Measurements from ENCODE around the gene B3GALT2. TPM values are rescaled to one million over a fixed set of nuclear protein-coding genes. Genes with fewer than 3 reads are reported as not detected.
A peak's percentile ranks its signal among the peaks of the same experiment; 100 is the strongest.

Gene B3GALT2
- total and polyA plus RNA-seq, 2 donors (not counting 3 experiments of a cell fraction or from before 2014, with no cell fraction given), result not detected

DNA sequence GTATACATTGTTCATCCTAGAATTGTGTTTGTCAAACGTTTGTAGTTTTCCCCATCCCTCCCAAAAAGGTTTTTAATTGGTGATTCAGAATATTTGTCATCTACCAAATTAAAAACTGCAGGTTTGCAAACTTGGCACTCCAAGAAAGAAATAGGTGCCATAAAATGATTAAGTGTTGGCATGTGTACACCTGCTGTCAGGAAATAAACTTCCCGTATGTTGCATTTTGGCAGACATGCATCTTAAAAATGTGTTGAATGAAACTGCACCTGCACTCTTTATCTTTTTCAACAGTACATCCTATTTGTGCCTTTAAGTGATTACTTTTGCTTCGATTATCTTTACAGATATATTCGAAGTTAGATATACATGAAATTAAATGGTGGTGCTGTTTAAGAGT is 7.3 kb downstream of the B3GALT2 start:
- CTCF ChIA-PET, result interaction anchor here (1.6 kb wide), 1 partner anchor 11 kb away, joined by 4 read pairs; no protein-coding TSS in a partner anchor
- peaks cover 36% of the 10 kb centered on the region for H3K79me2 ChIP-seq (ENCODE audit: control insufficient read depth, insufficient read depth, low read length)
- no TSS peak for BruUV-seq (replicated peaks)
- no peaks in the 10 kb centered on the region for H3K9me1 ChIP-seq (replicated peaks; ENCODE audit: control insufficient read depth, extremely low read depth, insufficient read depth, low read length)
- peak; percentile 17 for DNase-seq (ENCODE audit: low read depth, low spot score)
- peaks cover 13% of the 10 kb centered on the region for H4K20me1 ChIP-seq (replicated peaks; ENCODE audit: control insufficient read depth, extremely low read depth, insufficient read depth, low read length)
- H3K27ac ChIP-seq (ENCODE audit: insufficient read depth, low read depth, low read length), result no peak overlapping the region
- intact Hi-C loops (cut with micrococcal nuclease), result no loop called here
- TF ChIP-seq JUN (IDR thresholded peaks at IDR 0.05; ENCODE audit: borderline replicate concordance, insufficient read depth, insufficient read length, low read depth) (no peak), EZH2 (IDR thresholded peaks at IDR 0.05; ENCODE audit: borderline replicate concordance, low read depth, low read length, severe bottlenecking) (no peak)
- TF ChIP-seq, protein P1, sequence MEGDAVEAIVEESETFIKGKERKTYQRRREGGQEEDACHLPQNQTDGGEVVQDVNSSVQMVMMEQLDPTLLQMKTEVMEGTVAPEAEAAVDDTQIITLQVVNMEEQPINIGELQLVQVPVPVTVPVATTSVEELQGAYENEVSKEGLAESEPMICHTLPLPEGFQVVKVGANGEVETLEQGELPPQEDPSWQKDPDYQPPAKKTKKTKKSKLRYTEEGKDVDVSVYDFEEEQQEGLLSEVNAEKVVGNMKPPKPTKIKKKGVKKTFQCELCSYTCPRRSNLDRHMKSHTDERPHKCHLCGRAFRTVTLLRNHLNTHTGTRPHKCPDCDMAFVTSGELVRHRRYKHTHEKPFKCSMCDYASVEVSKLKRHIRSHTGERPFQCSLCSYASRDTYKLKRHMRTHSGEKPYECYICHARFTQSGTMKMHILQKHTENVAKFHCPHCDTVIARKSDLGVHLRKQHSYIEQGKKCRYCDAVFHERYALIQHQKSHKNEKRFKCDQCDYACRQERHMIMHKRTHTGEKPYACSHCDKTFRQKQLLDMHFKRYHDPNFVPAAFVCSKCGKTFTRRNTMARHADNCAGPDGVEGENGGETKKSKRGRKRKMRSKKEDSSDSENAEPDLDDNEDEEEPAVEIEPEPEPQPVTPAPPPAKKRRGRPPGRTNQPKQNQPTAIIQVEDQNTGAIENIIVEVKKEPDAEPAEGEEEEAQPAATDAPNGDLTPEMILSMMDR (IDR thresholded peaks at IDR 0.05; ENCODE audit: extremely low read depth in 1 of 2, insufficient read depth in 1 of 2, low read depth in 1 of 2, low read length in 2 of 2), result no peak
- no peaks in the 10 kb centered on the region for H3K9me3 ChIP-seq (replicated peaks; ENCODE audit: control insufficient read depth, insufficient read depth, low read length)
- no peaks in the 10 kb centered on the region for H3K36me3 ChIP-seq (ENCODE audit: control insufficient read depth in 2 of 2, extremely low read depth in 1 of 2, insufficient read depth in 2 of 2, low read length in 2 of 2)
- no peak for FAIRE-seq
- no peak overlapping the region for H2AFZ ChIP-seq (ENCODE audit: low read depth, low read length)
- H3K4me1 ChIP-seq (ENCODE audit: control insufficient read depth, extremely low read depth, insufficient read depth, low read length), result no peaks in the 10 kb centered on the region
- H3K27me3 ChIP-seq (ENCODE audit: control insufficient read depth in 2 of 2, insufficient read depth in 2 of 2, low read length in 2 of 2), result no peaks in the 10 kb centered on the region
- POLR2A ChIA-PET, result no interaction called here
- H3K9ac ChIP-seq (replicated peaks; ENCODE audit: extremely low read depth, insufficient read depth, low read length), result no peak overlapping the region
- H3K4me3 ChIP-seq (replicated peaks in 1 of 3; ENCODE audit: insufficient read depth in 1 of 3, low read depth in 1 of 3, low read length in 3 of 3), result no peak overlapping the region
- no peak overlapping the region for H3K4me2 ChIP-seq (ENCODE audit: insufficient read depth, low read length)
- dilution Hi-C loops (cut with MboI; ENCODE audit: extremely low pct_ligation_motif_present, low sequenced_read_pairs), result no loop called here

DNA sequence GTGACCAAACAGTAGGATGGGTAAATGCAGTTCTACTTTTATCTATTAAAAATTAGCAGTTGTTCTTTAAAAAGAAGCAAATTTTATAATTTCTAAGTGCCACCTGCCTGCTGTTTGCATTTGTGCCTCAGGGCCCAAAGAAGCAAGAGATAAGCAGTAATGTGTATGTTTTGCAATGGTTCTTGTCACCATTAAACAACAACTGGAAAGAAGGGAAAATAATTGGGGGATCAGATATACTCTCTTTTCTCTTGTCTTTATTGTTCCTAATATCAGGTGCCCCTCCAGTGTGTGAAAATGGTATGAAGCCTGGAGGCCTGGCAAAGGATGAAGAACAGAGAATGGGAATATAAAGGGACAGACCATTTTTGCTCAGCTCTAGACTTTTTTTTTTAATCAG is 9.6 kb downstream of the B3GALT2 start:
- TF ChIP-seq, protein P1 (IDR thresholded peaks at IDR 0.05; ENCODE audit: extremely low read depth in 1 of 2, insufficient read depth in 1 of 2, low read depth in 1 of 2, low read length in 2 of 2), result no peak
- no peak for TF ChIP-seq MYC (IDR thresholded peaks at IDR 0.05; ENCODE audit: low read depth, low read length)
- TF ChIP-seq POLR2AphosphoS5 (IDR thresholded peaks at IDR 0.05; ENCODE audit: insufficient read depth, low read depth, low read length), result no peak
- no peak for TF ChIP-seq FOS (IDR thresholded peaks at IDR 0.05; ENCODE audit: borderline replicate concordance, insufficient read depth, low read length)
- no peak for TF ChIP-seq EZH2 (IDR thresholded peaks at IDR 0.05; ENCODE audit: borderline replicate concordance, low read depth, low read length, severe bottlenecking)
- no peak for TF ChIP-seq JUN (IDR thresholded peaks at IDR 0.05; ENCODE audit: borderline replicate concordance, insufficient read depth, insufficient read length, low read depth)
- TF ChIP-seq MAX (IDR thresholded peaks at IDR 0.05; ENCODE audit: insufficient read depth, insufficient read length), result no peak
- TF ChIP-seq GATA2 (IDR thresholded peaks at IDR 0.05; ENCODE audit: insufficient read depth, insufficient read length, low read depth, low read length), result no peak
- no peak for TF ChIP-seq POLR2A (IDR thresholded peaks at IDR 0.05; ENCODE audit: low read depth, low read length)
- no peaks in the 10 kb centered on the region for H3K36me3 ChIP-seq (ENCODE audit: control insufficient read depth in 2 of 2, extremely low read depth in 1 of 2, insufficient read depth in 2 of 2, low read length in 2 of 2)
- H3K9me1 ChIP-seq (replicated peaks; ENCODE audit: control insufficient read depth, extremely low read depth, insufficient read depth, low read length), result no peaks in the 10 kb centered on the region
- peaks cover 7% of the 10 kb centered on the region for H4K20me1 ChIP-seq (replicated peaks; ENCODE audit: control insufficient read depth, extremely low read depth, insufficient read depth, low read length)
- H3K4me1 ChIP-seq (ENCODE audit: control insufficient read depth, extremely low read depth, insufficient read depth, low read length), result no peaks in the 10 kb centered on the region
- ChIA-PET CTCF (interaction anchor here (1.4 kb wide), 1 partner anchor 10 kb away, joined by 4 read pairs; the partner anchor contains the start of gene B3GALT2), POLR2A (no interaction called here)
- H3K9me3 ChIP-seq (replicated peaks; ENCODE audit: control insufficient read depth, insufficient read depth, low read length), result no peaks in the 10 kb centered on the region
- no TSS peak for BruUV-seq (replicated peaks)
- intact Hi-C loops (cut with micrococcal nuclease), result no loop called here
- no peak overlapping the region for H3K4me3 ChIP-seq (replicated peaks in 1 of 3; ENCODE audit: insufficient read depth in 1 of 3, low read depth in 1 of 3, low read length in 3 of 3)
- FAIRE-seq (no peak), DNase-seq (ENCODE audit: low read depth, low spot score) (no peak)
- H3K4me2 ChIP-seq (ENCODE audit: insufficient read depth, low read length), result no peak overlapping the region
- no peak overlapping the region for H3K9ac ChIP-seq (replicated peaks; ENCODE audit: extremely low read depth, insufficient read depth, low read length)
- no peaks in the 10 kb centered on the region for H3K27me3 ChIP-seq (ENCODE audit: control insufficient read depth in 2 of 2, insufficient read depth in 2 of 2, low read length in 2 of 2)
- H2AFZ ChIP-seq (ENCODE audit: low read depth, low read length), result no peak overlapping the region
- H3K27ac ChIP-seq (ENCODE audit: insufficient read depth, low read depth, low read length), result no peak overlapping the region
- dilution Hi-C loops (cut with MboI; ENCODE audit: extremely low pct_ligation_motif_present, low sequenced_read_pairs), result no loop called here
- peaks cover 42% of the 10 kb centered on the region for H3K79me2 ChIP-seq (ENCODE audit: control insufficient read depth, insufficient read depth, low read length)

All from endothelial cell of umbilical vein (primary cell).